ENCODE measurements around the gene CIT.

The CIT gene

DNA sequence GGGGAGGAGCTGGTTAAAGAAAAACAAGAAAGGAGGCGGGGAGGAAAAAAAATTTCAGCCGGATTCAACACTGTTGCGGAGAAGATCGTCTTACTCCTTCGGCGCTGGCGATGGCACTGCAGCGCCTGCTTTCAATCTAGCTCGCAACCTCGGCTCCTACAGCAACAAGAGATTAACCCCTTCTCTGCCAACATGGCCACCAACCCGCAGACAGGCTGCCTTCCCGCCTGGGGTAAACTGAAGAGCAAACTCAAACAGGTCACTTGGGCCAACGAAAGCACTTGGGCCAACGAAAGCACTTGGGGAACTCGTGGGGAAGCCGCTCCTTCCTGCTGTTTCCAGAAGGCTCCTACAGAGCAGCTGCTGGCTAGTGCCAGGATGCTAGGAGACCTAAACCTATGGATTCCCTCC, 73.7 kb downstream of the CIT start:
- DNase-seq (ENCODE audit: low spot score), result no peak

DNA sequence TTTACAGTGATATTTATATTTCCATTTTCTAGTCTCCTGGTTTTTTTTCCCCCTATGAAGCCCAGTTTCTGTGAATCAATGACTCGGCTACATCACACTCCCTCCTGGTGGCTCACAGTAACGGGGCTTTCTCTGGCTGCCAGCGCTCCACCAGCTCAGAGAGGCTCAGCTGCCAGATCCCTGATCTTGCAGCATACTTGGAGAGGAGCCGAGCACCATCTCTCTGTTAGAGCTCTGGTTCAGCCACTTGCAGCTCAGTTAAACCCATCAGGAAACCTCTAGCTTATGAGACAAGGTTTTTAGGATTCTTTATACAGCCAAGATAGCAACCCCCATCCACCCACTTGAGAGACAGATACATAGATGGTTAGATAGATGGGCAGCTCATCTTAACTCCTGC, 74.6 kb downstream of the CIT start:
- DNase-seq (ENCODE audit: low spot score), result no peak

DNA sequence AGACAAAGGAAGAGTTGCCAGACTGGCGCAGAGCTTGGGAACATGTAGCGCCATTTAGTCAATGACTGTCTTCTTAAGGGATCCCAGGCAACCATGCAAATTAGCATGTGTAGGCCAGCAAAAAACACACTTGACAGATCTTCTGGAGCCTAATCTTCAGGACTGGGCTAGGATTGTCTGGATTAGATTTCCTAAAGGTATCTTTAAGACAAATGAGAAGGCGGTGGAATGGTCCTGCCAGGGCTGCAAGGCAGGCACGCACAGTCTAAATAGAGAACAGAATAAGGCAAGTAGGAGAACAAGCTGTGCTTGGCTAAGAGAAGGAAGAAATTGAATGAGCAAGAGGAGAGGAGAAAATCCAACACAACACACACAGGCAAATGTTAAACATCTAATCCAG, 80.0 kb downstream of the CIT start:
- no peak for DNase-seq (ENCODE audit: low spot score)

DNA sequence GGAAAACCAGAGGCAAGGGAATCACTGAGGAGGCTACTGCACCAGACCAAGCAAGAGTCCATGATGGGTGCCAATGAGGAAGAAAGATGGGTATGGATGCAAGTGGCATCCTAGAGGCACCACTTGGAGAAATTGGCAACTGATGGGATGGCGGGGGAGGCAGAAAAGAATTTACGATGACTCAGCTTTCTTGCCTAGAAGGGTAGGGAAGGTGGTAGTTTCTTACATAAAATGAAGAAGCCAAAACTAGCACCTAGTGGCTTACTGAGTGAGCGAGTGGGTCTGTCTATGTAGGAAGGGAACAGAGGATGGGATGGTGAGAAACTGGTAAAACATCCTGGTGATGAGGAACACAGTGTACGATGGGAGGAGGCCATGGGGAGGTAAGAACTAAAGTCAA, 80.8 kb downstream of the CIT start:
- DNase-seq (ENCODE audit: low spot score), result no peak

DNA sequence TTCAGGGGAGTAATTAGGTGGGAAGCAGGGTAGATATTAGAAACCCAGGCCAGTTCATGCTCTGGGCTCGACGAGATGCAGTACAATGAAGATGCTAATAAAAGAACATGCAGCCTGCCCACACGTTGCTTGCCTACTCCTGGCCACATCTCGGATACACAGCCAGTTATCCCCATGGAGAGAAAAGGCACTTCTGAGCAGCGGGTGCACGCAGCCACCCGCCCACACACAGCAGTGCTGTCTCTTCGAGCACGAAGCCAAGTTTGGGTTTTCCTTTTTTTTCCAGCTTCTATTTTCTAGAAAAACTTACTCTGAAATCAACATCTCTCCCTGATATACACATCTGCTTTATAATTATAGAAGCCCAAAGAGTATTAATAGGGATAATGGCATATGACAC, 85.7 kb downstream of the CIT start:
- DNase-seq (ENCODE audit: low spot score), result no peak

DNA sequence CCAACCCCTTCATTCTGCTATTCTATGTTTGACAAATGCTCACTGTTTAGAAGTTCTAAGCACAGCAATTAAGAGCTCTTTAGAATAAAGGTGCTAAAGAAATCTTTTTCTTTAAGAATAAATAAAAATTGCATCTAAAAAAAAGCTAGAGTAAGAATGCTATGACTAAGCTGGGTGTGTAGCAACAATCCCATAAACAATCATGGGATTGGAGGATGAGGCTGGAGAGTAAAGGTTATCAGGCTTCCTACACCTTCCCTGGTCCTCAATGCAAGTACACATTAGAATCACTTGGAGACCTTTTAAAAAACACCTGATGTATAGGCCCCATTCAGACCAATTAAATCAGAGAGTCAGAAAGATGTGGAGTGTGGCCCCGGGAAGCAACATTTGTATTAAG, 88.3 kb downstream of the CIT start:
- DNase-seq (ENCODE audit: low spot score), result no peak

DNA sequence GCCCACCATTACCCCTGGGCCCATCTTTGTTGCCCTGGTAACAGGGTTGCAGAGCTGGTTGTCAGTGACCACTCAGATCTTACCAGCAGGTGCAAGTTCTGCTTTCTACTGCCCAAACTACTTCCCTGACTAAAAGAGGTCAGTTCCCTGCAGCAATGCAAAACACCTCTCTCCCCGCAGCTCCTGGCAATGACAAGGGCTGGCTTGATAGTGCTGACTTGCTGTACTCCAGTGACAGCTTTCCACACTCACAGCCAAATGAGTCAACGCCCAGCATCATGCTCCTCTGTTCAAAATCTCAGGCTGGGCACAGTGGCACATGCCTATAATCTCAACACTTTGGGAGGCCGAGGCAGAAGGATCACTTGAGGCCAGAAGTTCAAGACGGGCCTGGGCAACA, 90.6 kb downstream of the CIT start:
- DNase-seq (ENCODE audit: low spot score), result no peak

DNA sequence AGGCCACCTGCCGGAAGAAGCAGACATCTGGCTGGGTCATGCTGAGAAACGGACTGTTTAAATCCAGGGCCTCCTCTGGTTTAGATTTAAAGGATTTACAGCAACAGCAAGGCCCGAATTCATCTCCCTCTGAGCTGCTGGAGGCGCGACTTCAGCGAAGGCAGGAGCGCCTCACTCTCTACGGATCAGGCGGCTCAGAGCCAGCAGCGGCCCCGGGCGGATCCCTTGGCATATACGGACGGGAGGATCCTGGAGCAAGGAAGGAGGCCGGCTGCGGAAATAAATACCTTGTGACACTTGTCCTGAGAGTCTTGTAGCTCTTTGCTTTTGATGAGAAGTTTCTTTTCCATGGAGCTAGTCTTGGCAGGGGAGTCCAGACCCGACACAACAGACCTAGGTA, 92.4 kb downstream of the CIT start:
- no peak for DNase-seq (ENCODE audit: low spot score)

DNA sequence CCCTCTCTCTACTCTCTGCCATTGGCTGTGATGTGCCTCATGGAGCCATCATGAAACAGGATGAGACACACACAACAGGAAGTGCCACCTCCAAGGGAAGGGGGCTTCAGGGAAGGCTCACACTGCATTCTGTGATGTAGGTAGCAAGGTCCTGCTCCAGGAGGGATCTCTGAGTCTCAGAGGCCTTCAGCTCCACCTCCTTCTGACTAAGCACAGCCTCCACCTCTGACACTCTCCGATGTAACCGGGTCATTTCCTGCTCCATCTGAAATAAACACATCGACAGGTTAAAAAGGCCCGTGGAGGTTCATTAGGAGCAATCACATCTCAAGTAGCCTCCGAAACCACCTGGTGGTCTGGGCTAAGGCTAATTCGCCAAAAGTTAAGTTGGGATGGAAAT, 93.3 kb downstream of the CIT start:
- DNase-seq (ENCODE audit: low spot score), result no peak

DNA sequence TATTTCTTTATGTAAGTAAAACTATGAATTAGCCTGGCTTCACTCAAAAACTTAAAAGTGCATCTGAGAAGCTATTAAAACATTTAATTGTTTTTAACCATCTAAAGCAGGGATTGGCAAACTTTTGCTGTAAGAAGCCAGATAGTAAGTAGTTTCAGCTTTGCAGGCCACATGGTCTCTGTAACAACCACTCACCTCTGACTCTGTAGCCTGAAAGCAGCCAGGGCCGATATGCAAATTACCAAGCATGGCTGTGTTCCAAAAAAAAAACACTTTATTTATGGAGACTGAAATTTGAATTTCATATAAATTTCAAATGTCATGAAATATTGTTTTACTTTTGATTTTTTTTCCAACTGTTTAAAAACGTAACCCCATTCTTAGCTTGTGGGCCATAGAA, 95.3 kb downstream of the CIT start:
- no peak for DNase-seq (ENCODE audit: low spot score)

DNA sequence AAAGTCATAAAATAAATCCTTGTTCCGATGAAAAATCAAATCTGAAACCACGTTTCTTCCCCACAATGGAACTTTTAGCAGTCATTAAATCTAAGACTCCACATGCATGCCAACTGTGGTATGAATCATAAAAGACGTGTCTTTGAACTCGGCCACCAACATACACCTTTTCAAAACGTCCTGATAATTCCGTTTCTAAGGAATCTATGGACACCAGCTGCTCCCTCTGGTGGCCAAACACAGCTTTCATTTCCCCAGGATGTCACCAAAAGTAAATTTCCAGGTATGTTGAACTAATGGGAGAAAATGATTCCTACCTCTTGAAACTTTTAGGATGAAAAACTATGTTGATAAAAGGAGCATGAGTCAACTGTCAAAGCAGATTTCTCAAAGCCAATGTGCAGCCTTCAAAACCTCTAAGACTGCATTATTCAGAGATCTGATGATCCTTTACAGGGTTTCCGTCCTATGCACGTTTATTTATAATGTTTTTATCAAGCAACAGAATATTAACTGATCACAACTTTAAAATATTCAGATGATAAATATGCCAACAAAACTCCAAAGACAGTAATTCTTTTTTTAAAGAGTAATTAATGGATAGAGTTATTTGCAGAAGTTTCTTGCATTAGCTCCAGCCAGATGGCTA, 96.2 kb downstream of the CIT start:
- no peak for DNase-seq (ENCODE audit: low spot score)

DNA sequence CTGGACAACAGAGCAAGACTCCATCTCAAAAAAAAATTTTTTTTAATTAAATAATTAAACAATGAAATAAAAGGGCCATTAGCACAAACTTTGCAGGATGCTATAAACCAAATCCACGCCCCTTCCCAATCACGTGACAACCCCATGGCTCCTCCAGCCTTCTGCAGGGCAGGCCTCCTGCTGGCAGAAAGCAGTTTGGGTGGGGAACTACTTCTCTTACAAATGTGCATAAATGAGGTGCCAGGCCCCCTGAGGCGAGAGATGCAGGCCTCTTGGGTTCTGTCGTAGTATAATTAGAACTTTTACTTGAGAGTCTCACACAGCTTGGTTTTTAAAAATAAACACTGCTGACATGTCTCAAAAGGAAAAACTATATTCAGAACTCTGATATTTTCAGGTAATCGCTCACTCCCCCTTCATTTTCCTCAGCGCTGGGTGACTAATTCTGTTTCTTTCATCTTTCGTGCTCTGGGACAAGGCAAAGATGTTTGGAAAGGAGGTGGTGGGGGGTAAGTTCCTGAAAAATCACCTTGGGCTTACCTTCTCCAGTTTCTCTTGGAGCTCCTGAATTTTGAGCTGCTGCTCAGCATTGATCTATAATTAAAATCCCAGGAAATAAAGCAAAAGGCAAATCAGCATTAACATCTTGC, 101.7 kb downstream of the CIT start:
- DNase-seq (ENCODE audit: low spot score), result no peak

DNA sequence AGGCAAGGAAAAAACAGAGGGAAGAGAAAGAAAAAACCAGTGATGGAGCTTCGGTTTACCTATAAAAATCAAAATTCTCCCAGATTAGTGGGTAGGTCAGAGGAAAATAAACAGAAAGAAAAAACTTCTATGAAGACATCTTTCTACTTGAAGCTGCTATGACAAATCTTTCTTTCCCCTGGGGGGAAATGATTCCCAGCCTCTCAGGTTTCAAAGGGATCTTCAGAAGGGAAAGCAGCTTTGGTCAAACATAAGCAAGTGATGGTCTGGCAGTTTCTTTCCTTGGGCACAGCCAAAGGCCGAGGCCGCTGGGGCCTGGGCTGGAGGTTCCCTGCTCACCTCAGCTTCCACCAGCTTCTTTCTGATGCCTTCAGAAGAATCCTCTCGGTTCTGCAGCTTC, 104.7 kb downstream of the CIT start:
- DNase-seq (ENCODE audit: low spot score), result no peak

DNA sequence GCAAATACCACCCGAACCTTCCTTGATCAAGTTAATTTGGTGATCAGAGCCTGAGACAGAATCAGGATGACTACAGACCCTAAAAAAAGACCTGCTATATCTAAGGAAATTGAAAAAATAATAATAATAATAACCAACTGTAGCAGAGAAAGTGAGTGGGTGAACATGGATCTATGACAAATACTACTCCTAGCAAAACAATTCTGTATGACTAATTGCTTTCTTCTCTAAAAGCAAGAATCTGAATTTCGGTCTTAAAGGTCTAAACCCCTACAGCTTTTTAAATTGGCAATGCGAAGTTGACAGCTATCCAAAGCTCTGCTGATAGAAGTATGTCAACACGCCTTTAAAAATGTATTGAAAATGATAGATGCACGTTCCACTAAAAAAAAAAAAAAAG, 107.0 kb downstream of the CIT start:
- no peak for DNase-seq (ENCODE audit: low spot score)

DNA sequence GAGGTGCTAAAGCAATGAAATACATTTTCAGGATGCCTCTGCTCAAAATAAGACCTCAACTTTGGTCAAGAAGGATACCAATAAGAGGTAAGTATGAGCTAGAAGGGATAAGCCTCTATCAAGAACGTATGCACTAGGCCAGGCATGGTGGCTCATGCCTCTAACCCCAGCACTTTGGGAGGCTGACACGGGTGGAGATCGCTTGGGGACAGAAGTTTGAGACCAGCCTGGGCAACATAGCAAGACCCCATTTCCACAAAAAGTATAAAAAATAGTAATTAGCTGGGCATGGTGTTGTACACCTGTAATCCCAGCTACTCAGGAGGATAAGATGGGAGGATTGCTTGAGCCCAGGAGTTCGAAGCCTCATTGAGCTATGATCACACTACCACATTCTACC, 114.5 kb downstream of the CIT start:
- DNase-seq (ENCODE audit: low spot score), result no peak

DNA sequence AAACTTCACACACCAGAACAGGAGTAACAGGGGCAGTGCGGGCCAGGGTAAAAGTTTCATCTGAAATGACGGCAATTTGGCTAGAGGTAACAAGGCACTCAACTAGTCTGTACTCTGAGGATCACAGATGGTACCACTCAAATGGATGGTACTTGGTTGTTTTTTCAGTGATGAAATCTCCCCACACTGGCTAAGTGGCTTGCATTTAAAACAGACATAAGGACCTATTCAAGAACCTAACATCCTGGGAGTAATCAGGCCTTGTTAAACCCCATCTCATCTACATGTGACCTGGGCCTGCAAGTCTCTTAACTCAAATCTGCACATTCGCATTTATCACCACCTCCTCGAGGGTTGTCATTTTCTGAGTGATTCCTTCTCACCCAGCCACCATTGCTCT, 118.4 kb downstream of the CIT start:
- DNase-seq (ENCODE audit: low spot score), result no peak

DNA sequence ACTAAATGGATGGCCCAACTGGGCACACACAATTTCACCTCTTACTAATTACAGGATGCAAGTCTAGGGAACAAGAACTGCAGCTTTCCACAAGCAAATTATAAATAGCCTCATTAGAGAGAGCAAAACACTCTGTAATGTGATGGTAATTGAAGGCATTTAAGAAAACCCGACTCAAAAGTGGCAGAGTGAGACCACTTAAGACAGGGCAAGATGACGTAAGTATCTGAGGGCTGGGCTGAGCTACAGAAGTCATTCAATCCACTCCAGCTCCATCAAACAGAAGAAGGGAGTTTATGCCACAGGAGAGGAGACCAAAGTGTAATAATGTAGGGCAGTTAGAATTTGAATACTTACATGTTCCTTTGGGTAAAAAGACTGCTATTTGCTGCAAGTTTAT, 118.9 kb downstream of the CIT start:
- DNase-seq (ENCODE audit: low spot score), result no peak

DNA sequence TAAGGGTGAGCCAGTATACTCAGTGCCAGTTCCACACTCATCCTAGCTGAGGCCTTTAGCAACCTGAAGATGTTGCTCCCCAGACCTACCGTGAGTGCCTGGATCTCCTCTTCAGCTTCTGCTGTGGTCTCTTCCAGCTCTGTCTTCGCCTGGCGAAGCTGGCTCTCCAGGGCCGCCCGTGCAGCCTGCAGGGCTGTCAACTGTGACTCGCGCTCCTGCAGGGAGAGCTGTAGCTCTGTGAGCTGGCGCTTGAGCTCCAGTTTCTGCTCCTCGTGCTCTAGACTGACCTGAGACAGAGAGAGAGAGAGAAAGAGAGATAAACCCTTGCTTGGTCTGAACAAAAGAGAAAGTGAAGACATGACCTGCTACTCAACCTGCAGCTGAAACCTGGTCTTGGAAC, 125.2 kb downstream of the CIT start:
- no peak for DNase-seq (ENCODE audit: low spot score)

DNA sequence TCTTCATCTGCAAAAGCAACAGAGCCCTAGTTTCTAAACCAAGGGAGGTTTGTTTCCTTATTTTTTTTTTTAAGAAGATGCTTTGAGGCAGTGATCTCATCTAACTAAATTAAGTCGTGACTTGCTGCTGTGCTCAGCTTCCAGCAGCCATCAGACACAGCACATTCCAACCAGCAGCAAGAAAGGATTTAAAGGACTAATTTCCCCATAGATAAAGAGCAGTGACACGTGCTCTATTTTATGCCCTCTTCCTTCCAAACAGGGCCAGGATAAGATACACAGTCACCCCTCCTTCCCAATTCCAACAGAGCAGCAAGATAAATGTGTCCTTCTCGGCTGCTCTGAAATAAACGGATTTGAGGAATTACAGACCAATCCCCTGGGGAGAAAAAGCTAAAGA, 127.5 kb downstream of the CIT start:
- no peak for DNase-seq (ENCODE audit: low spot score)

DNA sequence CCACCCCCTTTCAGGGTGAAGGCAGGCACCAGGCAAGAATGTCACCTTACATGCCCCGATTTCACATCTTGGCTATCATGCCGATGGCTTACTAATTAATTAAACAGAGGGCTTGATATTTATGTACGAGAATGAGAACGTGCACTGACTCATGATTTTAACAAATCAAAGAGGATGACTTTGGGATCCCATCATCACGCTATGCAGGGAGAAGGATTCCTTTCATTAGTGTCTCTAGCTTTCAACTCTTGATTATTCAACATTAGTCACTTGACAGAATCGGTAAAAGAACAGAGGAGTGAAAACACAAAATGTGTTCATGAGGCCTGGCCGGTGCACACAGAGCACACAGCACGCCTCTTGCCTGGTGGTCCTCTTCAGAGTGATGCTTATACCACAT, 128.6 kb downstream of the CIT start:
- DNase-seq (ENCODE audit: low spot score), result no peak

DNA sequence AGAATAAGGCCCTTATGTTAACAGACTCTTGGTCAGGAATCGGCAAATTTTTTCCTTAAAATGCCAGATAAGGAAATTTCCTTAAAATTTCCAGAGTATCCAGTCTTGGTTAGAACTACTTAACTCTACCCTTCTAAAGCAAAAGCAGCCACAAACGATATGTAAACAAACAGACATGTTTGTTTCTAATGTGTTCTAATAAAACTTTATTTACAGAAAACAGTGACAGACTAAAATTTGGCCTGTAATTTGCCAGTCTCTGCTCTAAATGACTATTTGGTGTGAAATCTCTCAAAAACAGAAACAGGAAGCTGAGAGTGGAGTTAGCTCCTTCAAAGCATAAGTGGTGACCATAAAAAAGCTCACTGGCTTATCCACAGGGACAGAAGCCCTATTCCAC, 131.0 kb downstream of the CIT start:
- DNase-seq (ENCODE audit: low spot score), result no peak

DNA sequence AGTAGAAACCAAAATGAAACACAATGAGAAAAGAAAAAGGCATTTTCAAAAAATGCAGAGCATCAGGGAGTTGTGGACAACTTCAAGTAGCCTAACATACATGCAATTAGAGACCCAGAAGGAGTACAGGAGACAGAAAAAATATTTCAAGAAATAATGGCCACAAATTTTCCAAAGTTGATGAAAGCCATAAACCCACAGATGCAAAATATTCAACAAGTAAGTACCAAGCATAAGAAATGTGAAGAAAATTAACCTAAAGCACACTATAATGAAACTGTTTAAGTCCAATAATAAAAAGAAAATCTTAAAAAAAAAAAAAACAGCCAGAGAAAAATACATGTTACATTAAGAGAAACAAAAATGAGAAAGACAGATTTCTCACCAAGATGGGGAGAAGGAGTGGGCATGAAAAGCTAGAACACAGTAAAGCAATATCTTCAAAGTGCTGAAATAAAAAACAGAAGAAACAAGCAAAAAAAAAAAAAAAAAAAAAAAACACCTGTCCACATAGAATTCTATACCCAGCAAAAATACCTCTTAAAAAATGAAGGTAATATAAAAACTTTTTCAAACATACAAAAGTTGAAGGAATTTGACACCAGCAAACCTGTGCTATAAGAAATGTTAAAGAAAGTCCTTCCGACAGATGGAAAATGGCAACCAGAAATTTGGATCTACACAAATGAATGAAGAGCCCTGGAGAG, 132.1 kb downstream of the CIT start:
- no peak for DNase-seq (ENCODE audit: low spot score)

DNA sequence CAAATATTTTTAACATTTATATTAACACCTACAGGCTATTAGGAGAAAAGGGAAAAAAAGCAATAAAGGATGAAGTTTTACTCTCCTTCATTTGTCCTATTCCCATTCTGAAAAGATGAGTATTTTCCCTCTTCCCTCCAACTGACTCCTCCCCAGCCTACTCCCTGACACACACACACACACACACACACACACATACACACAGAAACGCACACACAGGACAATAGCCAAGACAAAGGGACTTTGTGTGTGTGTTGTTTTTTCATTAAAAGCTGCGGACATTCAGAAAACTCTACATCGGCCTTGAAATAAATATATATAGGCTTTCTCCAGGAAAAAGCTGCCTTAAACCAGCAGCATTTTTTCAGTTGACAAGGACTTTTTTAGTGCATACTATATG, 134.4 kb downstream of the CIT start:
- no peak for DNase-seq (ENCODE audit: low spot score)

DNA sequence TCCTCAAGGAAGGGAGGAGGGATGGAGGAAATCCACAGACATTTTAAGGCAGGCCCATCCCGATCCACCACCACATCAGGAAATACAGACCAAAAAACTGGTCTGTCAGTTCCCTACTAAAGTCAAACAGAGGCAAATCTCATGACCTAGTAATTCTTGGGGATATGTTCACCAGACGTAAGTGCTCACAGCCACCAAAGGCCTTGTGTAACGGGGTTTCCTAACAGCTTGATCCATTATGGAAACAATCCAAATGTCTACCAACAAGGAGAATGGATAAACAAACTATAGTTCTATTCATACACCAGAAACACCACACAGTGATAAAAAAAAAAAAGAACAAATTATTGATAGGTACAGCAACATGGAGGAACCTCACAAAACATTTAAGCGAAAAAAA, 136.3 kb downstream of the CIT start:
- DNase-seq (ENCODE audit: low spot score), result no peak
